GM12864 (cell line): ENCODE measurements around the gene GPR39.

Experiments used
- DNase-seq: peaks from one replicate; pipeline ENCODE4 v3.0.0-alpha.2; 2011; ENCODE audit warnings: low read depth
- H3K4me3 ChIP-seq: 2 replicates; pipeline ENCODE4 v1.5.1; 2011; ENCODE audit warnings: mild to moderate bottlenecking, low read depth, low read length, control low read depth
- CTCF ChIP-seq: IDR thresholded peaks from 2 replicates; pipeline ENCODE4 v1.5.1; 2011; ENCODE audit warnings: low read depth, mild to moderate bottlenecking, moderate library complexity, low read length, control low read depth, inconsistent platforms; ENCODE audit errors: missing control alignments

The GPR39 gene

GRCh38 chr2:132547090-132547687 lies 130.6 kb downstream of the GPR39 start:
- H3K4me3 ChIP-seq: no peak overlapping the region
- TF ChIP-seq CTCF: peak; percentile 69
- peak; percentile 34 for DNase-seq

GRCh38 chr2:132549935-132550670 lies 133.5 kb downstream of the GPR39 start:
- no peak for DNase-seq
- no peak overlapping the region for H3K4me3 ChIP-seq
- TF ChIP-seq CTCF: no peak

- no peak for DNase-seq
- TF ChIP-seq CTCF: no peak
- no peak overlapping the region for H3K4me3 ChIP-seq
Measured at GRCh38 chr2:132550946-132551345, 134.3 kb downstream of the GPR39 start.

GRCh38 chr2:132557694-132558093 lies 141.1 kb downstream of the GPR39 start:
- no peak for TF ChIP-seq CTCF
- DNase-seq: no peak
- H3K4me3 ChIP-seq: no peak overlapping the region

- TF ChIP-seq CTCF: no peak
- DNase-seq: no peak
- H3K4me3 ChIP-seq: no peak overlapping the region
Measured at GRCh38 chr2:132559326-132559725, 142.7 kb downstream of the GPR39 start.

- no peak for DNase-seq
- no peak overlapping the region for H3K4me3 ChIP-seq
- no peak for TF ChIP-seq CTCF
Measured at GRCh38 chr2:132559921-132560320, 143.3 kb downstream of the GPR39 start.

- no peak for TF ChIP-seq CTCF
- H3K4me3 ChIP-seq: no peak overlapping the region
- no peak for DNase-seq
Measured at GRCh38 chr2:132560562-132560961, 144.0 kb downstream of the GPR39 start.
